ENCODE results near the gene ALAS1. TPM values are rescaled to one million over a fixed set of nuclear protein-coding genes. Genes with fewer than 3 reads are reported as not detected.
"Not testable (repeated sequence)": the region's sequence is repeated elsewhere in the genome, so short reads cannot be mapped to it uniquely, and the experiment has no call there.

ALAS1 gene
- total and polyA plus RNA-seq, 2 experiments from 2014 or later = 17.8 to 42.8 TPM

DNA sequence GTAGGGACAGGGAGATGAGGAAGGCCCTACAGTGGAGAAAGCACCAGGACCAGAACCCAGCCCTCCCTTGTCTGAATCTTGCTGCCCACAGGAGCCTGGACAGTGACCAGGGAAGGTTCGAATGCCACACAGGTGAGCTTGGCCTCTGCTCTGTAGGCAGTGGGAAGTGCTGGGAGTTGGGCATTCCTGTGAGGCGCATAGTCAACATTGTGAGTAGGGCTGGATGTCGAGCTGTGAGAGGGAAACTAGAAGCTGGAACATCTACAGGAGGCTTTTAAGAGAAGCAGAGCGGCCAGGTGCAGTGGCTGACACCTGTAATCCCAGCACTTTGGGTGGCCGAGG is 20.3 kb upstream of the ALAS1 start (continued):
- no peak for TF ChIP-seq EZH2phosphoT487 (IDR thresholded peaks at IDR 0.05; ENCODE audit: unreplicated experiment)
- TF ChIP-seq ZNF331 (CRISPR knock-in tag; IDR thresholded peaks at IDR 0.05; ENCODE audit: low read depth) = no peak
- TF ChIP-seq POLR2AphosphoS5 (IDR thresholded peaks at IDR 0.05; ENCODE audit: low read depth) = no peak
- no peak for TF ChIP-seq ZNF114 (CRISPR knock-in tag; IDR thresholded peaks at IDR 0.05)
- TF ChIP-seq STAT1 (IDR thresholded peaks at IDR 0.05; ENCODE audit: unreplicated experiment) = no peak
- no peak for TF ChIP-seq JUNB (IDR thresholded peaks at IDR 0.05; ENCODE audit: unreplicated experiment)

DNA sequence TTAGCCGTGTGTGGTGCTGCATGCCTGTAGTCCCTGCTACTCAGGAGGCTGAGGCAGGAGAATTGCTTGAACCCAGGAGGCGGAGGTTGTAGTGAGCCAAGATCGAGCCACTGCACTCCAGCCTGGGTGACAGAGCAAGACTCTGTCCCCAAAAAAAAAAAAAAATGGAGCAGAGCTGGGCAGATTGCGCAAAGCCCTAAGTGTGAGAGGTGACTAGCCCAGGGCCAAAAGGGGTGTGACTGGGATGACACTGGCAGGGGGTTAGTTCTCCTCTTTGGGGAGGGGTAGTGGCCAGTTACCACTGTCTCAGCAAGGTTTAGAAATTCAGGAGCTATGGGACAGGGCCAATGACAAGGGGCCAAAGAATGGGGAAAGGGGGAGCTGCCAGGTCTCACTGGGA is 19.8 kb upstream of the ALAS1 start:
- not testable (repeated sequence) for ATAC-seq; H3K4me3 Mint-ChIP-seq; H3K9me2 ChIP-seq (ENCODE audit: insufficient read depth); H3K36me3 Mint-ChIP-seq (ENCODE audit: low read depth); H3K79me2 ChIP-seq (replicated peaks; ENCODE audit: insufficient read depth); H3K27ac ChIP-seq (ENCODE audit: low read depth); H3K27me3 ChIP-seq (ENCODE audit: insufficient read depth); H3F3A ChIP-seq (replicated peaks; ENCODE audit: low read depth); H3K9me3 Mint-ChIP-seq; H3K4me1 ChIP-seq (ENCODE audit: insufficient read depth); H3K4me3 ChIP-seq; H3K27me3 Mint-ChIP-seq (ENCODE audit: insufficient read depth, low read depth, poor library complexity); H3K36me3 ChIP-seq (ENCODE audit: insufficient read depth); H3K4me2 ChIP-seq; H3K27ac Mint-ChIP-seq; H4K20me1 ChIP-seq (replicated peaks; ENCODE audit: insufficient read depth); DNase-seq (ENCODE audit: low spot score); H2AFZ ChIP-seq
- H3K4me1 Mint-ChIP-seq = peaks cover 23% of the 10 kb centered on the region

DNA sequence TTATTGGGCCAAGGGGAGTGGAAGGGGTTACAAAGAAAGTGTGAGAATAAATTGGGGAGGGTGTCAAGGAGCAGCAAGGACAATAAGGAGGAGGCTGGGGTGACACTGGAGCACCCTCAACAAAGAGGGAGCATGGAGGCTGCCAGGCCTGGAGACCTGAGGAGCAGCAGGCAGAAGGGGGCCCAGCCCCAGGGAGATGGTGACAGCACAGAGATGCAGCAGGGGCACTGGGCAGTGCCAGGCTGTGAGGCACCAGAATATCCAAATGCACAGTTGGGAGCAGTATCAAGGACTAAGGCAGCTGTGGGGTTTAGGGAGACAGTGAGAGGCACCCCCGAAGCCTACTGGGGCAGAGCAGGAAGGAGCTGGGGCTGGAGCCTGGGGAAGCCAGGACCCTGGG is 19.4 kb upstream of the ALAS1 start:
- no peak overlapping the region for H3K4me3 Mint-ChIP-seq
- Histone ChIP-seq H3K27me3 (ENCODE audit: insufficient read depth) (no peaks in the 10 kb centered on the region), H3K9me2 (ENCODE audit: insufficient read depth) (no peaks in the 10 kb centered on the region), H3K4me3 (no peak overlapping the region), H3F3A (replicated peaks; ENCODE audit: low read depth) (no peaks in the 10 kb centered on the region), H2AFZ (no peak overlapping the region), H3K36me3 (ENCODE audit: insufficient read depth) (no peaks in the 10 kb centered on the region), H3K27ac (ENCODE audit: low read depth) (no peak overlapping the region), H4K20me1 (replicated peaks; ENCODE audit: insufficient read depth) (no peaks in the 10 kb centered on the region), H3K4me2 (no peak overlapping the region), H3K4me1 (ENCODE audit: insufficient read depth) (no peaks in the 10 kb centered on the region), H3K79me2 (replicated peaks; ENCODE audit: insufficient read depth) (no peaks in the 10 kb centered on the region)
- peaks cover 4% of the 10 kb centered on the region for H3K27me3 Mint-ChIP-seq (ENCODE audit: insufficient read depth, low read depth, poor library complexity)
- no peak overlapping the region for H3K27ac Mint-ChIP-seq
- DNase-seq (ENCODE audit: low spot score) = no peak
- peaks cover 23% of the 10 kb centered on the region for H3K4me1 Mint-ChIP-seq
- no peaks in the 10 kb centered on the region for H3K36me3 Mint-ChIP-seq (ENCODE audit: low read depth)
- no peak for ATAC-seq
- H3K9me3 Mint-ChIP-seq = no peaks in the 10 kb centered on the region
- no peak for TF ChIP-seq EZH2phosphoT487 (IDR thresholded peaks at IDR 0.05; ENCODE audit: unreplicated experiment)

DNA sequence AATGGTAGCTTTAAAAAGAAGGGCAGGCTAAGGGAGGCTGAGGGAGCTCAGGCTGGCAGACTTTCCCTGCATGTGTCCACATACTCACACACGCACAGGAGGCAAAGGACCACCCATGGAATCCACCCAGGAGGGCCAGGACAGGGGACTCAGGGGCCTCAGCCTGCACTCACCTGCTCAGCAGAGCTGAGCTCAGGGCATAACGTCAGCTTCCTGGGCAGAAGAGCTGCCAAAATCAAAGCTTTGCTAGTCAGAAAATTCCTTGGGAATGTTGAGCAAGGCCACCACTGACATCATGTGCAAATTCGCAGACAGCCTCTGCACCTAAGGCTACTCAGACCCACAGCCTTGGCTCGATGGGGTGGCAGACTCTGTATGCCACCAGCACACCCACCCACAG is 16.4 kb upstream of the ALAS1 start:
- no peak overlapping the region for H3K4me3 ChIP-seq
- no peaks in the 10 kb centered on the region for H3F3A ChIP-seq (replicated peaks; ENCODE audit: low read depth)
- H3K9me2 ChIP-seq (ENCODE audit: insufficient read depth) = no peaks in the 10 kb centered on the region
- H3K27ac ChIP-seq (ENCODE audit: low read depth) = no peak overlapping the region
- H3K79me2 ChIP-seq (replicated peaks; ENCODE audit: insufficient read depth) = no peaks in the 10 kb centered on the region
- H3K4me1 ChIP-seq (ENCODE audit: insufficient read depth) = no peaks in the 10 kb centered on the region
- H3K36me3 ChIP-seq (ENCODE audit: insufficient read depth) = no peaks in the 10 kb centered on the region
- Mint-ChIP-seq H3K27ac (no peak overlapping the region), H3K9me3 (no peaks in the 10 kb centered on the region), H3K4me3 (no peak overlapping the region), H3K4me1 (peaks cover 16% of the 10 kb centered on the region), H3K36me3 (ENCODE audit: low read depth) (no peaks in the 10 kb centered on the region), H3K27me3 (ENCODE audit: insufficient read depth, low read depth, poor library complexity) (peaks cover 9% of the 10 kb centered on the region)
- H4K20me1 ChIP-seq (replicated peaks; ENCODE audit: insufficient read depth) = no peaks in the 10 kb centered on the region
- no peaks in the 10 kb centered on the region for H3K27me3 ChIP-seq (ENCODE audit: insufficient read depth)
- H2AFZ ChIP-seq = no peak overlapping the region
- DNase-seq (ENCODE audit: low spot score) (no peak), ATAC-seq (no peak)
- H3K4me2 ChIP-seq = no peak overlapping the region
- TF ChIP-seq, protein P1, sequence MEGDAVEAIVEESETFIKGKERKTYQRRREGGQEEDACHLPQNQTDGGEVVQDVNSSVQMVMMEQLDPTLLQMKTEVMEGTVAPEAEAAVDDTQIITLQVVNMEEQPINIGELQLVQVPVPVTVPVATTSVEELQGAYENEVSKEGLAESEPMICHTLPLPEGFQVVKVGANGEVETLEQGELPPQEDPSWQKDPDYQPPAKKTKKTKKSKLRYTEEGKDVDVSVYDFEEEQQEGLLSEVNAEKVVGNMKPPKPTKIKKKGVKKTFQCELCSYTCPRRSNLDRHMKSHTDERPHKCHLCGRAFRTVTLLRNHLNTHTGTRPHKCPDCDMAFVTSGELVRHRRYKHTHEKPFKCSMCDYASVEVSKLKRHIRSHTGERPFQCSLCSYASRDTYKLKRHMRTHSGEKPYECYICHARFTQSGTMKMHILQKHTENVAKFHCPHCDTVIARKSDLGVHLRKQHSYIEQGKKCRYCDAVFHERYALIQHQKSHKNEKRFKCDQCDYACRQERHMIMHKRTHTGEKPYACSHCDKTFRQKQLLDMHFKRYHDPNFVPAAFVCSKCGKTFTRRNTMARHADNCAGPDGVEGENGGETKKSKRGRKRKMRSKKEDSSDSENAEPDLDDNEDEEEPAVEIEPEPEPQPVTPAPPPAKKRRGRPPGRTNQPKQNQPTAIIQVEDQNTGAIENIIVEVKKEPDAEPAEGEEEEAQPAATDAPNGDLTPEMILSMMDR (conservative IDR thresholded peaks at IDR 0.05; ENCODE audit: low read depth in 2 of 2) = no peak
- TF ChIP-seq EZH2 (IDR thresholded peaks at IDR 0.05; ENCODE audit: low read depth, unreplicated experiment) = no peak
- TF ChIP-seq CREB1 (CRISPR knock-in tag; IDR thresholded peaks at IDR 0.05; ENCODE audit: low read depth) = no peak
- no peak for TF ChIP-seq EZH2phosphoT487 (IDR thresholded peaks at IDR 0.05; ENCODE audit: unreplicated experiment)

Data from GM23338 (cell line).